Esophagus (tissue), 2 donors: ENCODE data around the gene OR1S1. TPM values are rescaled to one million over a fixed set of nuclear protein-coding genes. Genes with fewer than 3 reads are reported as not detected.
"Not testable (repeated sequence)": the region's sequence is repeated elsewhere in the genome, so short reads cannot be mapped to it uniquely, and the experiment has no call there.

ENCODE experiments used
- H3K27ac ChIP-seq, 2 donors: one replicate each; pipeline ENCODE4 v1.5.1; 2013; ENCODE audit warnings: low read depth in 2 of 2, mild to moderate bottlenecking in 2 of 2, inconsistent platforms in 1 of 2, low read length in 1 of 2, moderate library complexity in 1 of 2
- H3K27me3 ChIP-seq, 2 donors: one replicate each; pipeline ENCODE4 v1.6.1; 2013; ENCODE audit warnings: low read length in 2 of 2, control low read depth in 1 of 2, mild to moderate bottlenecking in 1 of 2; ENCODE audit not compliant: insufficient read depth in 2 of 2, control insufficient read depth in 1 of 2
- H3K36me3 ChIP-seq, 2 donors: one replicate each; pipeline ENCODE4 v1.6.1; 2013; ENCODE audit warnings: low read length in 1 of 2; ENCODE audit not compliant: control insufficient read depth in 2 of 2, insufficient read depth in 2 of 2
- H3K4me1 ChIP-seq, 2 donors: one replicate each; pipeline ENCODE4 v1.6.1; 2013; ENCODE audit warnings: low read length in 1 of 2; ENCODE audit not compliant: control insufficient read depth in 2 of 2, insufficient read depth in 2 of 2
- H3K4me3 ChIP-seq, 2 donors: one replicate each; pipeline ENCODE4 v1.5.1; 2013; ENCODE audit warnings: low read length in 2 of 2, mild to moderate bottlenecking in 2 of 2, low read depth in 1 of 2, moderate library complexity in 1 of 2
- H3K9me3 ChIP-seq, 2 donors: one replicate each; pipeline ENCODE4 v1.6.1; 2013; ENCODE audit warnings: mild to moderate bottlenecking in 2 of 2, low read depth in 1 of 2, low read length in 1 of 2, moderate library complexity in 1 of 2; ENCODE audit not compliant: control insufficient read depth in 2 of 2, insufficient read depth in 1 of 2
- WGBS, 2 donors: extraction: QIAGEN DNeasy Blood & Tissue Kit; methylation state at CpG; one replicate each; pipeline ENCODE4 v1.1.7; 2013; 5-methylcytosine and 5-hydroxymethylcytosine counted together
- polyA plus RNA-seq, 2 donors: library from polyadenylated mRNA; stranded (reverse); fragments of 200-250 nt; gene quantifications; one replicate each; pipeline ENCODE4 v1.2.3, GENCODE V29; 2013
- donor health status: healthy with polysubstance abuse.
- donor health status: Bipolar disorder and iron deficiency.

The OR1S1 gene
- polyA plus RNA-seq: not detected

- H3K27me3 ChIP-seq, H3K36me3 ChIP-seq, H3K4me3 ChIP-seq, H3K9me3 ChIP-seq, H3K4me1 ChIP-seq, H3K27ac ChIP-seq: not testable (repeated sequence)
- 78 to 86% methylated on average over 2 of the region's 2 CpGs for WGBS, 2 donors
Measured at GRCh38 chr11:58212420-58212819, at the start of gene OR1S1. OR1S1 (plus strand) TSS chr11:58212720.

- Histone ChIP-seq H3K9me3 (no peaks in the 10 kb centered on the region), H3K4me1 (peaks cover 0 to 2% of the 10 kb centered on the region in 2 donors), H3K4me3 (no peak overlapping the region), H3K36me3 (no peaks in the 10 kb centered on the region), H3K27ac (peak overlapping the region in 1 of 2 donors; percentile 28), H3K27me3 (no peaks in the 10 kb centered on the region)
- 63 to 73% methylated on average over 4 of the region's 4 CpGs for WGBS, 2 donors
Measured at GRCh38 chr11:58164389-58164788, 48.1 kb upstream of the OR1S1 start.

- H3K4me1 ChIP-seq: peaks cover 0 to 2% of the 10 kb centered on the region in 2 donors
- H3K27me3 ChIP-seq: no peaks in the 10 kb centered on the region
- no peak overlapping the region for H3K4me3 ChIP-seq
- no peaks in the 10 kb centered on the region for H3K9me3 ChIP-seq
- WGBS, 2 donors: 35 to 41% methylated on average over 1 of the region's 1 CpG
- no peaks in the 10 kb centered on the region for H3K36me3 ChIP-seq
- no peak overlapping the region for H3K27ac ChIP-seq
Measured at GRCh38 chr11:58164990-58165389, 47.5 kb upstream of the OR1S1 start.

- WGBS, 2 donors: 47 to 52% methylated on average over 7 of the region's 7 CpGs
- H3K27ac ChIP-seq: peak overlapping the region in 1 of 2 donors; percentile 18
Measured at GRCh38 chr11:58165504-58166106, 46.9 kb upstream of the OR1S1 start.

GRCh38 chr11:58177409-58178054, 35.0 kb upstream of the OR1S1 start:
- 80 to 81% methylated on average over 5 of the region's 5 CpGs for WGBS, 2 donors
- Histone ChIP-seq H3K27me3 (peaks cover 0 to 2% of the 10 kb centered on the region in 2 donors), H3K36me3 (no peaks in the 10 kb centered on the region), H3K27ac (no peak overlapping the region), H3K4me1 (no peaks in the 10 kb centered on the region), H3K4me3 (no peak overlapping the region), H3K9me3 (peaks cover 0 to 4% of the 10 kb centered on the region in 2 donors)

More at GRCh38 chr11:58165504-58166106, 46.9 kb upstream of the OR1S1 start:
- Histone ChIP-seq H3K4me1 (peaks cover 0 to 2% of the 10 kb centered on the region in 2 donors), H3K27me3 (no peaks in the 10 kb centered on the region), H3K4me3 (no peak overlapping the region), H3K9me3 (no peaks in the 10 kb centered on the region), H3K36me3 (no peaks in the 10 kb centered on the region)

- no peaks in the 10 kb centered on the region for H3K36me3 ChIP-seq
- H3K9me3 ChIP-seq: peaks cover 0 to 4% of the 10 kb centered on the region in 2 donors
- peaks cover 0 to 2% of the 10 kb centered on the region in 2 donors for H3K27me3 ChIP-seq
- H3K4me1 ChIP-seq: no peaks in the 10 kb centered on the region
- H3K27ac ChIP-seq: no peak overlapping the region
- WGBS, 2 donors: 79 to 85% methylated on average over 6 of the region's 6 CpGs
- no peak overlapping the region for H3K4me3 ChIP-seq
Measured at GRCh38 chr11:58178444-58178843, 34.1 kb upstream of the OR1S1 start.

GRCh38 chr11:58179648-58180047, 32.9 kb upstream of the OR1S1 start:
- Histone ChIP-seq H3K27me3 (peaks cover 0 to 2% of the 10 kb centered on the region in 2 donors), H3K27ac (no peak overlapping the region), H3K4me1 (no peaks in the 10 kb centered on the region), H3K9me3 (peaks cover 0 to 4% of the 10 kb centered on the region in 2 donors), H3K36me3 (no peaks in the 10 kb centered on the region), H3K4me3 (no peak overlapping the region)
- WGBS, 2 donors: 85% methylated on average over 7 of the region's 7 CpGs

- no peaks in the 10 kb centered on the region for H3K4me1 ChIP-seq
- H3K36me3 ChIP-seq: no peaks in the 10 kb centered on the region
- H3K27ac ChIP-seq: no peak overlapping the region
- no peaks in the 10 kb centered on the region for H3K9me3 ChIP-seq
- H3K4me3 ChIP-seq: no peak overlapping the region
- H3K27me3 ChIP-seq: no peaks in the 10 kb centered on the region
- whole genome bisulfite sequencing, 2 donors: 90 to 91% methylated on average over 4 of the region's 4 CpGs
Measured at GRCh38 chr11:58186938-58187337, 25.6 kb upstream of the OR1S1 start.

GRCh38 chr11:58188770-58189169, 23.8 kb upstream of the OR1S1 start, which contains the start of gene OR9Q2:
OR9Q2 (plus strand) TSS chr11:58189070; CDS start chr11:58190491, 1,421 bp downstream.
- 86 to 89% methylated on average over 2 of the region's 2 CpGs for WGBS, 2 donors
- no peaks in the 10 kb centered on the region for H3K4me1 ChIP-seq
- H3K9me3 ChIP-seq: no peaks in the 10 kb centered on the region
- no peak within 1 kb of the TSS for H3K4me3 ChIP-seq
- no peaks in the 10 kb centered on the region for H3K27me3 ChIP-seq
- no peak within 1 kb of the TSS for H3K27ac ChIP-seq
- H3K36me3 ChIP-seq: no peaks in the 10 kb centered on the region

- H3K9me3 ChIP-seq: no peaks in the 10 kb centered on the region
- no peak overlapping the region for H3K27ac ChIP-seq
- no peaks in the 10 kb centered on the region for H3K27me3 ChIP-seq
- no peaks in the 10 kb centered on the region for H3K4me1 ChIP-seq
- WGBS, 2 donors: 51 to 71% methylated on average over 3 of the region's 3 CpGs
- H3K4me3 ChIP-seq: no peak overlapping the region
- H3K36me3 ChIP-seq: no peaks in the 10 kb centered on the region
Measured at GRCh38 chr11:58192229-58192628, 20.3 kb upstream of the OR1S1 start.
